Bronchial epithelial cell (primary cell): ENCODE data around the gene OBI1. TPM values are rescaled to one million over a fixed set of nuclear protein-coding genes. Genes with fewer than 3 reads are reported as not detected.

Experiments
- DNase-seq: peaks from one replicate; pipeline ENCODE4 v3.0.0-alpha.2; 2010; ENCODE audit warnings: low read depth
- FAIRE-seq: peaks from 2 replicates; lab custom pipeline; 2011; peaks lifted over from hg19 to GRCh38; lab: Jason Lieb, UNC
- H3K27me3 ChIP-seq: 2 replicates; pipeline ENCODE4 v1.5.1; 2011; ENCODE audit warnings: low read length; ENCODE audit not compliant: control insufficient read depth, insufficient read depth
- H3K36me3 ChIP-seq: 2 replicates; pipeline ENCODE4 v1.5.1; 2011; ENCODE audit warnings: low read length; ENCODE audit not compliant: control insufficient read depth, insufficient read depth
- H3K4me3 ChIP-seq: 2 replicates; pipeline ENCODE4 v1.5.1; 2011; ENCODE audit warnings: mild to moderate bottlenecking, low read depth, low read length, control low read depth
- total RNA-seq: library from RNA; depleted of rRNA; stranded (reverse); fragments of >200 nt; gene quantifications from 2 replicates; pipeline ENCODE4 v1.2.1, GENCODE V29; 2014
- TF ChIP-seq, protein P1 (sequence below): IDR thresholded peaks from 2 replicates; pipeline ENCODE4 v1.5.1; 2011; ENCODE audit warnings: mild to moderate bottlenecking, moderate library complexity, low read length, control low read depth, inconsistent platforms; ENCODE audit not compliant: insufficient read depth, severe bottlenecking

OBI1 gene
- total RNA-seq, 1 donor from 2014 or later = 16.6 TPM

DNA sequence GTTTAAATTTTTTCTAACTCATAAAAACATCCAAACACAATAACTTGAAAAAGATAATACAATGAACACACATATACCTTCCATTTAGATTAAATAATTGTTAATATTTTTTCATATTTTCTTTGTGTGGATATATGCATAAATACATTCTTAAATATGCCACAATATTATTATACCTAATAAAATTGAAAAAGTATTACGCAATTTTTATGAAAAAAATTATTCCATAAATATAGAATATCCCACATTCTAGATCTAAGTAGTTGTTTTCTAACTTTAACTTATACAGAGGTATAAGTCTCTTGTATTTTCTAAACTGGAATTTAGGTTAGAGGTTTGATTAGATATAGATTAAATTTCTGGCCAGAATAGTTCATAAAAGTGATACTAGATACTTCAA lies 89.9 kb downstream of the OBI1 start:
- H3K4me3 ChIP-seq = no peak overlapping the region
- FAIRE-seq (no peak), DNase-seq (no peak)
- H3K27me3 ChIP-seq = no peaks in the 10 kb centered on the region
- H3K36me3 ChIP-seq = no peaks in the 10 kb centered on the region
- TF ChIP-seq, protein P1, sequence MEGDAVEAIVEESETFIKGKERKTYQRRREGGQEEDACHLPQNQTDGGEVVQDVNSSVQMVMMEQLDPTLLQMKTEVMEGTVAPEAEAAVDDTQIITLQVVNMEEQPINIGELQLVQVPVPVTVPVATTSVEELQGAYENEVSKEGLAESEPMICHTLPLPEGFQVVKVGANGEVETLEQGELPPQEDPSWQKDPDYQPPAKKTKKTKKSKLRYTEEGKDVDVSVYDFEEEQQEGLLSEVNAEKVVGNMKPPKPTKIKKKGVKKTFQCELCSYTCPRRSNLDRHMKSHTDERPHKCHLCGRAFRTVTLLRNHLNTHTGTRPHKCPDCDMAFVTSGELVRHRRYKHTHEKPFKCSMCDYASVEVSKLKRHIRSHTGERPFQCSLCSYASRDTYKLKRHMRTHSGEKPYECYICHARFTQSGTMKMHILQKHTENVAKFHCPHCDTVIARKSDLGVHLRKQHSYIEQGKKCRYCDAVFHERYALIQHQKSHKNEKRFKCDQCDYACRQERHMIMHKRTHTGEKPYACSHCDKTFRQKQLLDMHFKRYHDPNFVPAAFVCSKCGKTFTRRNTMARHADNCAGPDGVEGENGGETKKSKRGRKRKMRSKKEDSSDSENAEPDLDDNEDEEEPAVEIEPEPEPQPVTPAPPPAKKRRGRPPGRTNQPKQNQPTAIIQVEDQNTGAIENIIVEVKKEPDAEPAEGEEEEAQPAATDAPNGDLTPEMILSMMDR = no peak

DNA sequence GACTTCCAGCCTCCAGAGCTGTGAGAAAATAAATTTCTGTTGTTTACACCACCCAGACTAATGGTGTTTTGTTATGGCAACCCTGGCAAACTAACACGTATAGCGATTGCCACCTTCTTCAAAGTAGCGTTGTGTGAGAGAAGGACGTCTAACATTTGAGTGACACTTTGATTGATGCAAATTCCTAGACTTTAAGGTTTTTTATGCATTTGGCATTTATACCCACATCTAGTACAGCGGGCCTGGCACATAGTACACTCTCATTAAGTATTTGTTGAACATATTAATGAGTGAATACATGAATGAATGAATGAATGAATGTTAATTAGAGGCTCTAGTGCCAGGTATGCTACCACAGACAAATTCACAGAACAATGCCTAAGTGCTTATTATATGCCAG lies 92.3 kb downstream of the OBI1 start:
- FAIRE-seq = no peak
- Histone ChIP-seq H3K36me3 (no peaks in the 10 kb centered on the region), H3K4me3 (no peak overlapping the region), H3K27me3 (no peaks in the 10 kb centered on the region)
- DNase-seq = no peak
- TF ChIP-seq, protein P1 = no peak

Other genes starting within 250 kb of the OBI1 start
- gene POU4F1, start 55.6 kb downstream of the OBI1 start, total RNA-seq = not detected in 2 replicates